ENCODE results near the gene BRME1.

Gene BRME1

GRCh38 chr19:13843104-13843921, 62.6 kb downstream of the BRME1 start:
- TF ChIP-seq CTCF (IDR thresholded peaks at IDR 0.05; ENCODE audit: control insufficient read depth, extremely low read depth, insufficient read depth), result no peak
- no peak for DNase-seq (ENCODE audit: low read depth)
- H3K4me3 ChIP-seq (ENCODE audit: low read depth, low read length), result peak overlapping the region; percentile 53

GRCh38 chr19:13842291-13843103, 63.4 kb downstream of the BRME1 start:
- no peak for DNase-seq (ENCODE audit: low read depth)
- peak; percentile 31; the same call in 1 of the 2 replicates for TF ChIP-seq CTCF (IDR thresholded peaks at IDR 0.05; ENCODE audit: control insufficient read depth, extremely low read depth, insufficient read depth)

DNA sequence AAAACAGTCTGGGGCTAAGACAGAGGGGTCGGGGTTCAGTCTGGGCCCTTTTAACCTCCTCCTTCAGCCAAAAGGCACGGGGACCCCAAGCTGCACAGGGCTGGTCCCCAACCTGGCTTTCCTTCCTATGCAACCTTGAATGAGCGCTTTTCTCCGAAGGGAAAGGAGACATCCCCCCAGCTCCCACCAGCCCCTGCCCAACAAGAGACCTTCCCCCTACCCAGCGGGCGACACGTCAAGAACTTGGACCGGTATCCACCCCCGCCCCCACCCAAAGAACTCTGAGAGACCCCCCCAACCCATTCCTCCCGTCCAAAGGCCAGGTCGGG, 64.0 kb downstream of the BRME1 start:
- DNase-seq (ENCODE audit: low read depth), result no peak
- TF ChIP-seq CTCF (IDR thresholded peaks at IDR 0.05; ENCODE audit: control insufficient read depth, extremely low read depth, insufficient read depth), result no peak
- H3K4me3 ChIP-seq (ENCODE audit: low read depth, low read length), result peak overlapping the region; percentile 53

More at GRCh38 chr19:13842291-13843103, 63.4 kb downstream of the BRME1 start:
- H3K4me3 ChIP-seq (ENCODE audit: low read depth, low read length), result peak overlapping the region; percentile 53

- H3K4me3 ChIP-seq (ENCODE audit: low read depth, low read length), result peak overlapping the region; percentile 53
- DNase-seq (ENCODE audit: low read depth), result no peak
- TF ChIP-seq CTCF (IDR thresholded peaks at IDR 0.05; ENCODE audit: control insufficient read depth, extremely low read depth, insufficient read depth), result no peak
These were observed 64.6 kb downstream of the BRME1 start for GRCh38 chr19:13841086-13841961.

- H3K4me3 ChIP-seq (ENCODE audit: low read depth, low read length), result no peak overlapping the region
- DNase-seq (ENCODE audit: low read depth), result no peak
- TF ChIP-seq CTCF (IDR thresholded peaks at IDR 0.05; ENCODE audit: control insufficient read depth, extremely low read depth, insufficient read depth), result no peak
These were observed 65.4 kb downstream of the BRME1 start for GRCh38 chr19:13840305-13841085.

- H3K4me3 ChIP-seq (ENCODE audit: low read depth, low read length), result no peak overlapping the region
- TF ChIP-seq CTCF (IDR thresholded peaks at IDR 0.05; ENCODE audit: control insufficient read depth, extremely low read depth, insufficient read depth), result no peak
- DNase-seq (ENCODE audit: low read depth), result no peak
These were observed 66.0 kb downstream of the BRME1 start for GRCh38 chr19:13839938-13840304.
